Measurements from ENCODE around the gene SLC2A10. TPM values are rescaled to one million over a fixed set of nuclear protein-coding genes. Genes with fewer than 3 reads are reported as not detected.
A peak's percentile ranks its signal among the peaks of the same experiment; 100 is the strongest.

Gene SLC2A10
- total and polyA plus RNA-seq, 7 experiments from 2014 or later, result 0.05 to 0.17 TPM; not detected in 5

GRCh38 chr20:46757754-46758678 lies 48.6 kb downstream of the SLC2A10 start:
- ATAC-seq (peak; percentile 78), DNase-seq (peak in 8 of 9 donors; percentile 21 to 51 (median 42))
- H3K36me3 ChIP-seq (ENCODE audit: control insufficient read depth in 2 of 3, insufficient read depth in 3 of 3, low read length in 3 of 3), result no peaks in the 10 kb centered on the region
- H3K4me1 ChIP-seq (ENCODE audit: control insufficient read depth in 2 of 2, insufficient read depth in 2 of 2, low read length in 2 of 2), result no peaks in the 10 kb centered on the region
- no peaks in the 10 kb centered on the region for H3K27me3 ChIP-seq (ENCODE audit: control insufficient read depth in 2 of 2, insufficient read depth in 2 of 2, low read length in 2 of 2)
- no peak overlapping the region for H3K4me3 ChIP-seq (ENCODE audit: low read length)
- no peaks in the 10 kb centered on the region for H3K9me3 ChIP-seq (ENCODE audit: control insufficient read depth in 2 of 3, low read length in 3 of 3)
- Mint-ChIP-seq H3K9me3 (peaks cover 0 to 3% (median 0%) of the 10 kb centered on the region in 11 donors), H3K27ac (no peak overlapping the region), H3K36me3 (no peaks in the 10 kb centered on the region), H3K27me3 (peaks cover 0 to 13% (median 11%) of the 10 kb centered on the region in 5 donors), H3K4me3 (no peak overlapping the region), H3K4me1 (peaks cover 4 to 10% (median 6%) of the 10 kb centered on the region in 7 donors)
- CTCF ChIA-PET, result no interaction called here
- intact Hi-C loops (cut with micrococcal nuclease), result loop anchor here (1.0 to 10.0 kb wide), 4 partner anchors 263 to 1867 kb away; no protein-coding TSS in a partner anchor
- POLR2A ChIA-PET, result no interaction called here
- no peak overlapping the region for H3K27ac ChIP-seq (ENCODE audit: low read depth, low read length)

GRCh38 chr20:46758929-46759669 lies 49.6 kb downstream of the SLC2A10 start:
- Histone ChIP-seq H3K4me3 (ENCODE audit: low read length) (no peak overlapping the region), H3K36me3 (ENCODE audit: control insufficient read depth in 2 of 3, insufficient read depth in 3 of 3, low read length in 3 of 3) (no peaks in the 10 kb centered on the region), H3K27me3 (ENCODE audit: control insufficient read depth in 2 of 2, insufficient read depth in 2 of 2, low read length in 2 of 2) (no peaks in the 10 kb centered on the region), H3K9me3 (ENCODE audit: control insufficient read depth in 2 of 3, low read length in 3 of 3) (no peaks in the 10 kb centered on the region), H3K27ac (ENCODE audit: low read depth, low read length) (no peak overlapping the region), H3K4me1 (ENCODE audit: control insufficient read depth in 2 of 2, insufficient read depth in 2 of 2, low read length in 2 of 2) (no peaks in the 10 kb centered on the region)
- Mint-ChIP-seq H3K27ac (no peak overlapping the region), H3K4me3 (no peak overlapping the region), H3K9me3 (peaks cover 0 to 3% (median 0%) of the 10 kb centered on the region in 11 donors), H3K4me1 (peaks cover 4 to 10% (median 6%) of the 10 kb centered on the region in 7 donors), H3K36me3 (no peaks in the 10 kb centered on the region), H3K27me3 (peaks cover 0 to 16% (median 11%) of the 10 kb centered on the region in 5 donors)
- no peak for ATAC-seq
- DNase-seq, result no peak
- ChIA-PET CTCF (no interaction called here), POLR2A (no interaction called here)
- intact Hi-C loops (cut with micrococcal nuclease), result loop anchor here (1.0 to 10.0 kb wide), 4 partner anchors 262 to 1866 kb away; no protein-coding TSS in a partner anchor

- DNase-seq, result no peak
- H3K27me3 Mint-ChIP-seq, result peaks cover 6 to 20% (median 13%) of the 10 kb centered on the region in 5 donors
These were observed 52.1 kb downstream of the SLC2A10 start for GRCh38 chr20:46761566-46761965.

GRCh38 chr20:46764068-46764467 lies 54.6 kb downstream of the SLC2A10 start:
- Histone ChIP-seq H3K36me3 (ENCODE audit: control insufficient read depth in 2 of 3, insufficient read depth in 3 of 3, low read length in 3 of 3) (no peaks in the 10 kb centered on the region), H3K27me3 (ENCODE audit: control insufficient read depth in 2 of 2, insufficient read depth in 2 of 2, low read length in 2 of 2) (no peaks in the 10 kb centered on the region), H3K9me3 (ENCODE audit: control insufficient read depth in 2 of 3, low read length in 3 of 3) (no peaks in the 10 kb centered on the region), H3K4me3 (ENCODE audit: low read length) (no peak overlapping the region), H3K4me1 (ENCODE audit: control insufficient read depth in 2 of 2, insufficient read depth in 2 of 2, low read length in 2 of 2) (no peaks in the 10 kb centered on the region), H3K27ac (ENCODE audit: low read depth, low read length) (no peak overlapping the region)
- POLR2A ChIA-PET, result no interaction called here
- intact Hi-C loops (cut with micrococcal nuclease), result no loop called here
- peaks cover 6 to 28% (median 19%) of the 10 kb centered on the region in 5 donors for H3K27me3 Mint-ChIP-seq
- DNase-seq (no peak), ATAC-seq (no peak)
- H3K27ac Mint-ChIP-seq, result no peak overlapping the region
- CTCF ChIA-PET, result interaction anchor here (1.8 kb wide), 1 partner anchor 9 kb away, joined by 6 read pairs; no protein-coding TSS in a partner anchor
- H3K36me3 Mint-ChIP-seq, result no peaks in the 10 kb centered on the region
- H3K4me1 Mint-ChIP-seq, result no peaks in the 10 kb centered on the region
- no peak overlapping the region for H3K4me3 Mint-ChIP-seq
- peaks cover 0 to 2% (median 0%) of the 10 kb centered on the region in 11 donors for H3K9me3 Mint-ChIP-seq

More at GRCh38 chr20:46761566-46761965, 52.1 kb downstream of the SLC2A10 start:
- no peaks in the 10 kb centered on the region for H3K4me1 ChIP-seq (ENCODE audit: control insufficient read depth in 2 of 2, insufficient read depth in 2 of 2, low read length in 2 of 2)
- Mint-ChIP-seq H3K27ac (no peak overlapping the region), H3K36me3 (no peaks in the 10 kb centered on the region), H3K4me1 (peaks cover 4 to 10% (median 6%) of the 10 kb centered on the region in 7 donors), H3K9me3 (peaks cover 0 to 2% (median 0%) of the 10 kb centered on the region in 11 donors), H3K4me3 (no peak overlapping the region)
- no peaks in the 10 kb centered on the region for H3K27me3 ChIP-seq (ENCODE audit: control insufficient read depth in 2 of 2, insufficient read depth in 2 of 2, low read length in 2 of 2)
- ChIA-PET POLR2A (no interaction called here), CTCF (no interaction called here)
- no peak overlapping the region for H3K27ac ChIP-seq (ENCODE audit: low read depth, low read length)
- intact Hi-C loops (cut with micrococcal nuclease), result no loop called here
- H3K9me3 ChIP-seq (ENCODE audit: control insufficient read depth in 2 of 3, low read length in 3 of 3), result no peaks in the 10 kb centered on the region
- no peak overlapping the region for H3K4me3 ChIP-seq (ENCODE audit: low read length)
- H3K36me3 ChIP-seq (ENCODE audit: control insufficient read depth in 2 of 3, insufficient read depth in 3 of 3, low read length in 3 of 3), result no peaks in the 10 kb centered on the region
- no peak for ATAC-seq

- Mint-ChIP-seq H3K27me3 (peaks cover 0 to 27% (median 21%) of the 10 kb centered on the region in 5 donors), H3K4me1 (no peaks in the 10 kb centered on the region), H3K36me3 (no peaks in the 10 kb centered on the region), H3K9me3 (peaks cover 0 to 2% (median 0%) of the 10 kb centered on the region in 11 donors), H3K27ac (no peak overlapping the region), H3K4me3 (no peak overlapping the region)
- ATAC-seq (no peak), DNase-seq (no peak)
- no peaks in the 10 kb centered on the region for H3K27me3 ChIP-seq (ENCODE audit: control insufficient read depth in 2 of 2, insufficient read depth in 2 of 2, low read length in 2 of 2)
- intact Hi-C loops (cut with micrococcal nuclease), result no loop called here
- CTCF ChIA-PET, result no interaction called here
- H3K4me1 ChIP-seq (ENCODE audit: control insufficient read depth in 2 of 2, insufficient read depth in 2 of 2, low read length in 2 of 2), result no peaks in the 10 kb centered on the region
- no peak overlapping the region for H3K4me3 ChIP-seq (ENCODE audit: low read length)
- no peaks in the 10 kb centered on the region for H3K9me3 ChIP-seq (ENCODE audit: control insufficient read depth in 2 of 3, low read length in 3 of 3)
- H3K27ac ChIP-seq (ENCODE audit: low read depth, low read length), result no peak overlapping the region
- POLR2A ChIA-PET, result no interaction called here
- H3K36me3 ChIP-seq (ENCODE audit: control insufficient read depth in 2 of 3, insufficient read depth in 3 of 3, low read length in 3 of 3), result no peaks in the 10 kb centered on the region
These were observed 56.2 kb downstream of the SLC2A10 start for GRCh38 chr20:46765506-46766120.

GRCh38 chr20:46767127-46767761 lies 57.8 kb downstream of the SLC2A10 start:
- no peaks in the 10 kb centered on the region for H3K9me3 ChIP-seq (ENCODE audit: control insufficient read depth in 2 of 3, low read length in 3 of 3)
- H3K27me3 ChIP-seq (ENCODE audit: control insufficient read depth in 2 of 2, insufficient read depth in 2 of 2, low read length in 2 of 2), result no peaks in the 10 kb centered on the region
- H3K27ac Mint-ChIP-seq, result no peak overlapping the region
- H3K9me3 Mint-ChIP-seq, result peaks cover 0 to 2% (median 0%) of the 10 kb centered on the region in 11 donors
- intact Hi-C loops (cut with micrococcal nuclease), result no loop called here
- CTCF ChIA-PET, result no interaction called here
- POLR2A ChIA-PET, result no interaction called here
- ATAC-seq, result no peak
- no peaks in the 10 kb centered on the region for H3K4me1 ChIP-seq (ENCODE audit: control insufficient read depth in 2 of 2, insufficient read depth in 2 of 2, low read length in 2 of 2)
- no peak overlapping the region for H3K27ac ChIP-seq (ENCODE audit: low read depth, low read length)
- H3K36me3 Mint-ChIP-seq, result no peaks in the 10 kb centered on the region
- H3K27me3 Mint-ChIP-seq, result peaks cover 0 to 25% (median 18%) of the 10 kb centered on the region in 5 donors
- no peaks in the 10 kb centered on the region for H3K4me1 Mint-ChIP-seq
- H3K4me3 Mint-ChIP-seq, result no peak overlapping the region
- peak in 1 of 9 donors; percentile 4 for DNase-seq
- H3K36me3 ChIP-seq (ENCODE audit: control insufficient read depth in 2 of 3, insufficient read depth in 3 of 3, low read length in 3 of 3), result no peaks in the 10 kb centered on the region
- H3K4me3 ChIP-seq (ENCODE audit: low read length), result no peak overlapping the region

All from naive thymus-derived CD4-positive, alpha-beta T cell (primary cell).